Fibroblast of lung (primary cell): ENCODE results near the gene ZAR1L. TPM values are rescaled to one million over a fixed set of nuclear protein-coding genes. Genes with fewer than 3 reads are reported as not detected.

Source experiments
- DNase-seq, 2 donors: peaks; one replicate each; pipeline versions ENCODE4 v3.0.0 to v3.0.0-alpha.2; 2010; ENCODE audit warnings: low read depth in 2 of 2
- H2AFZ ChIP-seq: 2 replicates; pipeline ENCODE4 v1.5.1; 2012; ENCODE audit warnings: low read length, control low read depth, inconsistent platforms
- H3K27ac ChIP-seq: 2 replicates; pipeline ENCODE4 v1.5.1; 2011; ENCODE audit warnings: low read length, control low read depth; ENCODE audit not compliant: insufficient read depth
- H3K27me3 ChIP-seq: 2 replicates; pipeline ENCODE4 v1.5.1; 2011; ENCODE audit warnings: mild to moderate bottlenecking, low read length; ENCODE audit not compliant: control insufficient read depth, insufficient read depth
- H3K36me3 ChIP-seq: 2 replicates; pipeline ENCODE4 v1.5.1; 2011; ENCODE audit warnings: low read length; ENCODE audit not compliant: control insufficient read depth, insufficient read depth
- H3K4me1 ChIP-seq: 2 replicates; pipeline ENCODE4 v1.5.1; 2011; ENCODE audit warnings: low read length; ENCODE audit not compliant: control insufficient read depth, insufficient read depth; ENCODE audit errors: extremely low read depth
- H3K4me2 ChIP-seq: 2 replicates; pipeline ENCODE4 v1.5.1; 2011; ENCODE audit warnings: low read length, control low read depth; ENCODE audit not compliant: insufficient read depth; ENCODE audit errors: extremely low read depth
- H3K4me3 ChIP-seq, 4 experiments: fragments of 200-600 bp in 1 of 4; sonication (generic) in 1 of 4; replicated peaks in 1 of 4; 2 replicates each; pipeline ENCODE4 v1.5.1; 2011 to 2016; ENCODE audit warnings: low read length in 4 of 4, low read depth in 3 of 4, mild to moderate bottlenecking in 3 of 4, control low read depth in 2 of 4, inconsistent platforms in 1 of 4, mixed read lengths in 1 of 4; ENCODE audit not compliant: insufficient read depth in 1 of 4; ENCODE audit errors: control extremely low read depth in 1 of 4
- H3K79me2 ChIP-seq: 2 replicates; pipeline ENCODE4 v1.5.1; 2012; ENCODE audit warnings: mild to moderate bottlenecking, low read length, inconsistent platforms; ENCODE audit not compliant: control insufficient read depth, insufficient read depth
- H3K9ac ChIP-seq: 2 replicates; pipeline ENCODE4 v1.5.1; 2011; ENCODE audit warnings: mild to moderate bottlenecking, low read length, control low read depth; ENCODE audit not compliant: insufficient read depth
- H3K9me3 ChIP-seq: 2 replicates; pipeline ENCODE4 v1.5.1; 2012; ENCODE audit warnings: low read depth, low read length; ENCODE audit not compliant: control insufficient read depth, insufficient read depth
- H4K20me1 ChIP-seq: 2 replicates; pipeline ENCODE4 v1.5.1; 2011; ENCODE audit warnings: low read length; ENCODE audit not compliant: control insufficient read depth, insufficient read depth; ENCODE audit errors: extremely low read depth
- EZH2 ChIP-seq: IDR thresholded peaks from 2 replicates; pipeline ENCODE4 v1.5.1; 2012; ENCODE audit warnings: low read length, control low read depth, mild to moderate bottlenecking; ENCODE audit errors: missing control alignments
- polyA plus RNA-seq, 2 donors: library from polyadenylated mRNA; depleted of rRNA in 1 of 2; stranded (reverse) in 1 of 2; unstranded in 1 of 2; fragments of >200 nt; gene quantifications; 2 replicates each; pipeline ENCODE4 v1.2.1, GENCODE V29; 2011 to 2012; ENCODE audit warnings: missing spikeins in 1 of 2
- total RNA-seq: library from RNA; depleted of rRNA; stranded (reverse); fragments of >200 nt; gene quantifications from 2 replicates; pipeline ENCODE4 v1.2.1, GENCODE V29; 2014
- TF ChIP-seq, protein P1 (sequence below), 2 donors: IDR thresholded peaks in 1 of 2; conservative IDR thresholded peaks in 1 of 2; 1 replicate in 1 of 2; 2 replicates in 1 of 2; pipeline ENCODE4 v1.5.1; 2011 to 2012; ENCODE audit warnings: low read length in 2 of 2, control low read depth in 1 of 2, inconsistent platforms in 1 of 2, low read depth in 1 of 2, mild to moderate bottlenecking in 1 of 2

Gene ZAR1L
- total and polyA plus RNA-seq, 2 donors (not counting 1 experiment from before 2014, with no cell fraction given): not detected

GRCh38 chr13:32311188-32311897, 3.8 kb downstream of the ZAR1L start:
- Histone ChIP-seq H3K36me3 (no peaks in the 10 kb centered on the region), H3K4me1 (no peaks in the 10 kb centered on the region), H4K20me1 (no peaks in the 10 kb centered on the region), H3K4me2 (no peak overlapping the region), H3K27me3 (no peaks in the 10 kb centered on the region), H3K79me2 (no peaks in the 10 kb centered on the region), H3K4me3 (no peak overlapping the region), H2AFZ (no peak overlapping the region), H3K9me3 (no peaks in the 10 kb centered on the region), H3K27ac (no peak overlapping the region), H3K9ac (no peak overlapping the region)
- TF ChIP-seq EZH2: no peak
- TF ChIP-seq, protein P1, sequence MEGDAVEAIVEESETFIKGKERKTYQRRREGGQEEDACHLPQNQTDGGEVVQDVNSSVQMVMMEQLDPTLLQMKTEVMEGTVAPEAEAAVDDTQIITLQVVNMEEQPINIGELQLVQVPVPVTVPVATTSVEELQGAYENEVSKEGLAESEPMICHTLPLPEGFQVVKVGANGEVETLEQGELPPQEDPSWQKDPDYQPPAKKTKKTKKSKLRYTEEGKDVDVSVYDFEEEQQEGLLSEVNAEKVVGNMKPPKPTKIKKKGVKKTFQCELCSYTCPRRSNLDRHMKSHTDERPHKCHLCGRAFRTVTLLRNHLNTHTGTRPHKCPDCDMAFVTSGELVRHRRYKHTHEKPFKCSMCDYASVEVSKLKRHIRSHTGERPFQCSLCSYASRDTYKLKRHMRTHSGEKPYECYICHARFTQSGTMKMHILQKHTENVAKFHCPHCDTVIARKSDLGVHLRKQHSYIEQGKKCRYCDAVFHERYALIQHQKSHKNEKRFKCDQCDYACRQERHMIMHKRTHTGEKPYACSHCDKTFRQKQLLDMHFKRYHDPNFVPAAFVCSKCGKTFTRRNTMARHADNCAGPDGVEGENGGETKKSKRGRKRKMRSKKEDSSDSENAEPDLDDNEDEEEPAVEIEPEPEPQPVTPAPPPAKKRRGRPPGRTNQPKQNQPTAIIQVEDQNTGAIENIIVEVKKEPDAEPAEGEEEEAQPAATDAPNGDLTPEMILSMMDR (conservative IDR thresholded peaks at IDR 0.05 in 1 of 2, IDR thresholded peaks at IDR 0.05 in 1 of 2; ENCODE audit: low read depth in 1 of 2, low read length in 2 of 2): no peak
- no peak for DNase-seq

DNA sequence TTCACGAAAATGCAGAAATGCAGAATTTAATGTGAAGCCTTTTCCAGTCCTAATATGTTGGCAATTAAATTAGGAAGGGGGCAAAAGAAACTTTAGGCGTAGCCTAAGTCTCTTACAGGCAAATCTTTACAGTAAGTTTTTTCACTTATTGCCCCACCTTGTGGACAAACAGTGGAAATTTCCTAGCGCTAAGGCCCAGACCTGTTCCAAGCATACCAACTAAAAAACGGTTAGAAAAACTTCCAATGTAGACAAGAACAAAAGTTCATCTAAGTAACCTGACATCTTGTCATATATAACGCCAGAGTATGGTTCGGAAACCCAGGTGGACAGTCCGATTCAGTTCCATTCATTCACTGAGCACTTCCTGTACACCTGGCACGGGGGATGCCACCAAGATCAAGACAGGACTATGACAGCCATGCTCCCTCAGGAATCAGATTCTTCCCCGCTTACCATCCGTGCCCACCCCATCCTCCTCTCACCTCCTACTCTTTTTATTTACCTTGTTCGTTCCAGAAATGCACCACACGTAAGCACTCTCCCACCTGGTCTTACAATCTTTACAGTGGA, 4.9 kb downstream of the ZAR1L start:
- H3K4me3 ChIP-seq: peak overlapping the region; percentile 8 to 22 (median 12)
- H3K27me3 ChIP-seq: no peaks in the 10 kb centered on the region
- H3K9ac ChIP-seq: no peak overlapping the region
- no peaks in the 10 kb centered on the region for H4K20me1 ChIP-seq
- H3K9me3 ChIP-seq: no peaks in the 10 kb centered on the region
- H3K4me2 ChIP-seq: peak overlapping the region; percentile 85
- no peaks in the 10 kb centered on the region for H3K4me1 ChIP-seq
- peak; percentile 47 to 83 for DNase-seq
- no peak for TF ChIP-seq EZH2
- TF ChIP-seq, protein P1 (conservative IDR thresholded peaks at IDR 0.05 in 1 of 2, IDR thresholded peaks at IDR 0.05 in 1 of 2; ENCODE audit: low read depth in 1 of 2, low read length in 2 of 2): peak; percentile 67 to 73
- peak overlapping the region; percentile 82 for H2AFZ ChIP-seq
- peak overlapping the region; percentile 51 for H3K27ac ChIP-seq
- H3K36me3 ChIP-seq: no peaks in the 10 kb centered on the region
- H3K79me2 ChIP-seq: no peaks in the 10 kb centered on the region

GRCh38 chr13:32309312-32310133, 5.6 kb downstream of the ZAR1L start:
- DNase-seq: peak; percentile 11 to 74
- H3K4me2 ChIP-seq: peak overlapping the region; percentile 85

More at GRCh38 chr13:32309312-32310133, 5.6 kb downstream of the ZAR1L start:
- H3K27ac ChIP-seq: peak overlapping the region; percentile 51
- no peaks in the 10 kb centered on the region for H3K27me3 ChIP-seq
- H4K20me1 ChIP-seq: no peaks in the 10 kb centered on the region
- no peaks in the 10 kb centered on the region for H3K36me3 ChIP-seq
- H3K79me2 ChIP-seq: no peaks in the 10 kb centered on the region
- H3K4me3 ChIP-seq: peak overlapping the region; percentile 8 to 22 (median 12)
- TF ChIP-seq, protein P1 (conservative IDR thresholded peaks at IDR 0.05 in 1 of 2, IDR thresholded peaks at IDR 0.05 in 1 of 2; ENCODE audit: low read depth in 1 of 2, low read length in 2 of 2): no peak
- no peak for TF ChIP-seq EZH2
- no peaks in the 10 kb centered on the region for H3K4me1 ChIP-seq
- H3K9me3 ChIP-seq: no peaks in the 10 kb centered on the region
- H3K9ac ChIP-seq: no peak overlapping the region
- peak overlapping the region; percentile 82 for H2AFZ ChIP-seq
